ENCODE results near the gene TOR4A. TPM values are rescaled to one million over a fixed set of nuclear protein-coding genes. Genes with fewer than 3 reads are reported as not detected.

The TOR4A gene
- total RNA-seq, 2 experiments from 2014 or later, result 0.67 to 0.80 TPM

DNA sequence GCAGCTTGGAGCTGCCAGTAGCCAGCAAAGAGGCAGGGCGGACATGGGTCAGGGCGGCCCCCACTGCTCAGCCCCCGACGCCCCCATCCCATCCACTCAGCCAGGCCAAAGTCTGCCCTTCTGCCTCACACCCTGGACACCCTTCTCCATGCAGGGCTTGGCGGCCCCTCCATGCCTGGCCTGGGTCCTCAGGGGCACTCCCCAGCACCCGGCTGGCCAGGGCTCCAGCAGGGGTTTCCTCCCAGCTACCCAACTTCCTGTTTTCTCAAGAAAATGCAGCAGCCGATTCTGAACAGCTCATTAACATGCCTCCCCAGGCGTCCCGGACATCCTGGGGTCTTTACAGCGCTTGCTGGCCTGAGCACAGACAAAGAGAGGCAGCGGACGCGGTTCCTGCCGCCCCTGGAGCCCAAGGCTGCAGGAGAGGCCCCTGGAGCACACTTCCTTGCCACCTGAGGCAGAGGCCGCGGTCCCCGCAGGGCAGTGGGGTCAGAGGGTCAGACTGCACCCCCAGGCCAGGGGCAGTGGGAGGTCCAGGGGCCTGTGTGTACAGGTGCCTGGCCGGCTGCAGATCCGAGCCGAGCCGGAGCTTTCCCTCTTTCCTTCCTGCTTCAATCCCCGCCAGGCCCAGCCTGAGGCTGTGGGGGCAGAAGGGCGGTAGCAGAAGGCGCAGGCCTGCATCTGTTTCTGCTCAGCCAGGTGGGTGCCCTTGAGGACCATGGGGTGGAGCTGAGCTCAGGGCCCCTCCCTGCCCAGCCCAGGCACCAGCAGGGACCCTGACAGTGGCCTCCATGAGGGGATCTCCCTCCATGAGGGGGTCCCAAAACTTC, 43.2 kb downstream of the TOR4A start:
- H3K4me1 Mint-ChIP-seq (ENCODE audit: low read depth), result no peaks in the 10 kb centered on the region
- no peak overlapping the region for H3K4me3 Mint-ChIP-seq
- H3K27ac ChIP-seq (ENCODE audit: low read depth in 1 of 2, low read length in 2 of 2), result no peak overlapping the region
- H3K9me3 Mint-ChIP-seq, result no peaks in the 10 kb centered on the region
- H3K9me3 ChIP-seq (ENCODE audit: control insufficient read depth in 1 of 2, insufficient read depth in 1 of 2, low read length in 2 of 2), result peaks cover 0 to 10% of the 10 kb centered on the region in 2 experiments
- no peak overlapping the region for H3K27ac Mint-ChIP-seq
- ATAC-seq (ENCODE audit: poor library complexity), result peak; percentile 60
- H3K36me3 Mint-ChIP-seq (ENCODE audit: low read depth), result no peaks in the 10 kb centered on the region
- peak overlapping the region; percentile 19 for H3K4me3 ChIP-seq (ENCODE audit: low read length)
- peaks cover 0 to 24% of the 10 kb centered on the region in 2 experiments for H3K27me3 ChIP-seq (ENCODE audit: control insufficient read depth in 1 of 2, insufficient read depth in 2 of 2, low read length in 2 of 2)
- POLR2A ChIA-PET, result interaction anchor here (0.6 to 1.3 kb wide), 4 partner anchors 11 to 80 kb away, joined by 3 to 5 read pairs (median 3); partner anchors contain the start of gene TUBB4B
- CTCF ChIA-PET, result no interaction called here
- peaks cover 16% of the 10 kb centered on the region for H3K27me3 Mint-ChIP-seq
- peak in 6 of 14 experiments; percentile 23 to 63 (median 44) for DNase-seq
- TF ChIP-seq, protein P1, sequence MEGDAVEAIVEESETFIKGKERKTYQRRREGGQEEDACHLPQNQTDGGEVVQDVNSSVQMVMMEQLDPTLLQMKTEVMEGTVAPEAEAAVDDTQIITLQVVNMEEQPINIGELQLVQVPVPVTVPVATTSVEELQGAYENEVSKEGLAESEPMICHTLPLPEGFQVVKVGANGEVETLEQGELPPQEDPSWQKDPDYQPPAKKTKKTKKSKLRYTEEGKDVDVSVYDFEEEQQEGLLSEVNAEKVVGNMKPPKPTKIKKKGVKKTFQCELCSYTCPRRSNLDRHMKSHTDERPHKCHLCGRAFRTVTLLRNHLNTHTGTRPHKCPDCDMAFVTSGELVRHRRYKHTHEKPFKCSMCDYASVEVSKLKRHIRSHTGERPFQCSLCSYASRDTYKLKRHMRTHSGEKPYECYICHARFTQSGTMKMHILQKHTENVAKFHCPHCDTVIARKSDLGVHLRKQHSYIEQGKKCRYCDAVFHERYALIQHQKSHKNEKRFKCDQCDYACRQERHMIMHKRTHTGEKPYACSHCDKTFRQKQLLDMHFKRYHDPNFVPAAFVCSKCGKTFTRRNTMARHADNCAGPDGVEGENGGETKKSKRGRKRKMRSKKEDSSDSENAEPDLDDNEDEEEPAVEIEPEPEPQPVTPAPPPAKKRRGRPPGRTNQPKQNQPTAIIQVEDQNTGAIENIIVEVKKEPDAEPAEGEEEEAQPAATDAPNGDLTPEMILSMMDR (IDR thresholded peaks at IDR 0.05), result no peak
- H3K4me1 ChIP-seq (ENCODE audit: insufficient read depth, low read length), result peaks cover 27% of the 10 kb centered on the region
- no peaks in the 10 kb centered on the region for H3K36me3 ChIP-seq (ENCODE audit: insufficient read depth, low read length)
- intact Hi-C loops (cut with DNase I, micrococcal nuclease), result no loop called here

DNA sequence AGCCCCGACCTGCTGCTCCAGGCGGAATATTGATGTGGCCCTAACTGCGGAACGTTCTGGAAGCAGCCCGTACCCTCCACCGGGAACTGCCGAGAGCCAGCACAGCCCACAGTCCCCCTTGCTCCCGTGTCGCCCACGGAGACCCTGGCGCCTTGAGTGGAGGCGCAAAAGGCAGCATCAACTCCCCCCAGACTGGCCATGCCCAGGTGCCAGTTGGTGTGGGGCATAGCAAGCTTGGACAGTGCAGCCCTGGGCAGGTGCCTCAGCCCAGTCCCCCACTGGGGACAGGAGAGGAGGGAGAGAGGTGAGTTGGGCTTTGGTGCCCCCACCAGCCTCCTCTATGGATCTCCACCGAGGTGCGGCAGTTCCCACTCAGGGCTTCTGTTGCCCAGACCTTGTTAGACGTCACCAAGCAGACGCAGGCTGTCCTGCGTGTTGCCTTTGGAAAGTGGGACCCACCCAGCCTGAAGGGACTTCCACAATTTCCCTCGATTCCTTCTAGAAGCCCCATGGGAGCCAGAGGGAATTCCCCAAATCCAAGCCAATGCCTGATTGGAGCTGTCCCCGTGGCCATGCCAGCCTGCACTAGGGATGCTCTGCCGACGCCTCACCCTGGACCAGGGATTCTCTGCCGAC, 44.3 kb downstream of the TOR4A start:
- POLR2A ChIA-PET, result no interaction called here
- DNase-seq (peak in 1 of 14 experiments; percentile 18), ATAC-seq (ENCODE audit: poor library complexity) (no peak)
- Histone ChIP-seq H3K9me3 (ENCODE audit: control insufficient read depth in 1 of 2, insufficient read depth in 1 of 2, low read length in 2 of 2) (peaks cover 0 to 8% of the 10 kb centered on the region in 2 experiments), H3K36me3 (ENCODE audit: insufficient read depth, low read length) (no peaks in the 10 kb centered on the region), H3K4me1 (ENCODE audit: insufficient read depth, low read length) (peaks cover 23% of the 10 kb centered on the region), H3K27me3 (ENCODE audit: control insufficient read depth in 1 of 2, insufficient read depth in 2 of 2, low read length in 2 of 2) (peaks cover 5 to 20% of the 10 kb centered on the region in 2 experiments), H3K4me3 (ENCODE audit: low read length) (no peak overlapping the region), H3K27ac (ENCODE audit: low read depth in 1 of 2, low read length in 2 of 2) (no peak overlapping the region)
- H3K9me3 Mint-ChIP-seq, result no peaks in the 10 kb centered on the region
- H3K4me1 Mint-ChIP-seq (ENCODE audit: low read depth), result peaks cover 7% of the 10 kb centered on the region
- intact Hi-C loops (cut with DNase I, micrococcal nuclease), result no loop called here
- peaks cover 27% of the 10 kb centered on the region for H3K27me3 Mint-ChIP-seq
- no peak overlapping the region for H3K27ac Mint-ChIP-seq
- no peak overlapping the region for H3K4me3 Mint-ChIP-seq
- H3K36me3 Mint-ChIP-seq (ENCODE audit: low read depth), result no peaks in the 10 kb centered on the region
- TF ChIP-seq, protein P1 (IDR thresholded peaks at IDR 0.05), result no peak
- CTCF ChIA-PET, result no interaction called here

DNA sequence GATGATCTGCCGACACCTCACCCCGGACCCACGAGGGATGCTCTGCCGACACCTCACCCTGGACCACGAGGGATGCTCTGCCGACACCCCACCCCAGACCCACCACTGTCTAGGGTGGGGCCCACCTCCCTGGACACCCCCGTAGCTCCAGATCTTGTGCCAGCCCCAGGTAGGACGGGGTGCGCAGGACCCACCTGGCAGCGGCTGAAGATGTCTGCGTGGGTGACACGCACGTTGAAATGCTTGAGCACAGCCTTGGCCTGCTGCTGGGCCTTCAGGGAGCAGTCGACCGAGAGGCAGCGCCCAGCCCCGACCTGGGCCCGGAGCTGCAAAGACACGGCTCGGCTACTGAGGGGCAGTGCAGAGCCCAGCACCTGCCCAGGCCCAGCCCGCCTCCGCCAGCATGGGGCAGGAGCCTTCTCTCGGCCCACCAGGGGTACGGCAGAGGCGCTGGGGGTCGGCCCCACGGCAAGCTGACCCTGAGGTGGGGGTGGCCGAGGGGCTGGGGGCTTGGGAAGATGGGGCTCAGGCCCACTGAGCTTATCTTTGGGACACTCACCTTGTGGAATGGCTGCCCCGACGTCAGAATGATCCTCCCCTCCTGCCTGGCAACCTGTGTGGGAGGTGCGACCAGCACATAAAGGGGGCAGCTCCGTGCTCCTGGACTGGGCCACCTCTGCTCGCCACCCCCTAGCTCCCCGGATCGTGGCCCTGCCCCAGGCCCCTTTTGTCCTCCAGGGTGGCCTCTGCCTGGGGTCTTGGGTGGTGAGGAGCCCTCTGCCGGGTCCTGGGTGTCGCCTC, 46.2 kb downstream of the TOR4A start:
- peaks cover 23% of the 10 kb centered on the region for H3K4me1 ChIP-seq (ENCODE audit: insufficient read depth, low read length)
- H3K27me3 Mint-ChIP-seq, result peaks cover 40% of the 10 kb centered on the region
- intact Hi-C loops (cut with DNase I, micrococcal nuclease), result no loop called here
- TF ChIP-seq, protein P1 (IDR thresholded peaks at IDR 0.05), result no peak
- peaks cover 8% of the 10 kb centered on the region for H3K4me1 Mint-ChIP-seq (ENCODE audit: low read depth)
- no peak overlapping the region for H3K27ac ChIP-seq (ENCODE audit: low read depth in 1 of 2, low read length in 2 of 2)
- DNase-seq, result peak in 1 of 14 experiments; percentile 23
- H3K4me3 ChIP-seq (ENCODE audit: low read length), result no peak overlapping the region
- POLR2A ChIA-PET, result no interaction called here
- peaks cover 3% of the 10 kb centered on the region for H3K9me3 Mint-ChIP-seq
- CTCF ChIA-PET, result no interaction called here
- H3K36me3 Mint-ChIP-seq (ENCODE audit: low read depth), result peaks cover 5% of the 10 kb centered on the region
- H3K36me3 ChIP-seq (ENCODE audit: insufficient read depth, low read length), result no peaks in the 10 kb centered on the region
- H3K27me3 ChIP-seq (ENCODE audit: control insufficient read depth in 1 of 2, insufficient read depth in 2 of 2, low read length in 2 of 2), result peaks cover 8 to 17% of the 10 kb centered on the region in 2 experiments
- ATAC-seq (ENCODE audit: poor library complexity), result no peak
- peaks cover 0 to 15% of the 10 kb centered on the region in 2 experiments for H3K9me3 ChIP-seq (ENCODE audit: control insufficient read depth in 1 of 2, insufficient read depth in 1 of 2, low read length in 2 of 2)
- H3K4me3 Mint-ChIP-seq, result no peak overlapping the region
- H3K27ac Mint-ChIP-seq, result no peak overlapping the region

Measured in CD4-positive, alpha-beta T cell (primary cell).